ENCODE measurements around the gene BTD.
A peak's percentile ranks its signal among the peaks of the same experiment; 100 is the strongest.

The BTD gene

GRCh38 chr3:15690748-15691147 lies 89.2 kb downstream of the BTD start:
- in situ Hi-C loops (cut with HindIII; ENCODE audit: low sequenced_read_pairs) = no loop called here
- no peak overlapping the region for H3K4me3 ChIP-seq (ENCODE audit: low read depth, low read length)
- no peak for DNase-seq (ENCODE audit: low read depth, low spot score)
- TF ChIP-seq CTCF (IDR thresholded peaks at IDR 0.05; ENCODE audit: low read depth, low read length) = no peak

GRCh38 chr3:15693355-15693754 lies 91.8 kb downstream of the BTD start:
- peak; percentile 16 for TF ChIP-seq CTCF (IDR thresholded peaks at IDR 0.05; ENCODE audit: low read depth, low read length)
- no peak overlapping the region for H3K4me3 ChIP-seq (ENCODE audit: low read depth, low read length)
- peak; percentile 16 for DNase-seq (ENCODE audit: low read depth, low spot score)
- in situ Hi-C loops (cut with HindIII; ENCODE audit: low sequenced_read_pairs) = no loop called here

GRCh38 chr3:15694628-15695027 lies 93.1 kb downstream of the BTD start:
- no peak for DNase-seq (ENCODE audit: low read depth, low spot score)
- in situ Hi-C loops (cut with HindIII; ENCODE audit: low sequenced_read_pairs) = no loop called here
- no peak for TF ChIP-seq CTCF (IDR thresholded peaks at IDR 0.05; ENCODE audit: low read depth, low read length)
- no peak overlapping the region for H3K4me3 ChIP-seq (ENCODE audit: low read depth, low read length)
